ENCODE data around the gene NBL1. TPM values are rescaled to one million over a fixed set of nuclear protein-coding genes. Genes with fewer than 3 reads are reported as not detected.
"Not testable (repeated sequence)": the region's sequence is repeated elsewhere in the genome, so short reads cannot be mapped to it uniquely, and the experiment has no call there.

Gene NBL1
- total RNA-seq, 1 experiment from 2014 or later = 117 TPM

- intact Hi-C loops (cut with micrococcal nuclease) = no loop called here
- ATAC-seq (no peak), DNase-seq (no peak)
- Histone ChIP-seq H3K9me2 (replicated peaks; ENCODE audit: low read length) (no peaks in the 10 kb centered on the region), H3K4me2 (ENCODE audit: low read length) (no peak overlapping the region), H3K36me3 (ENCODE audit: low read depth, low read length) (peaks cover 8% of the 10 kb centered on the region; the same call in 1 of the 2 replicates), H3K27ac (ENCODE audit: low read length) (no peak overlapping the region), H3K9me3 (ENCODE audit: low read length) (no peaks in the 10 kb centered on the region), H4K20me1 (ENCODE audit: low read length) (no peaks in the 10 kb centered on the region), H2AFZ (ENCODE audit: low read length) (no peak overlapping the region), H3F3A (ENCODE audit: low read length, unreplicated experiment) (no peaks in the 10 kb centered on the region), H3K9ac (ENCODE audit: low read length) (no peak overlapping the region), H3K4me3 (ENCODE audit: low read length) (no peak overlapping the region), H3K4me1 (ENCODE audit: insufficient read depth, low read length) (no peaks in the 10 kb centered on the region), H3K79me2 (ENCODE audit: low read length) (no peaks in the 10 kb centered on the region), H3K27me3 (ENCODE audit: low read length) (no peaks in the 10 kb centered on the region)
- ChIA-PET CTCF (interaction anchor here (0.6 kb wide), 1 partner anchor 256 kb away, joined by 4 read pairs; no protein-coding TSS in a partner anchor), POLR2A (ENCODE audit: unreplicated experiment) (interaction anchor here (0.6 to 0.7 kb wide), 2 partner anchors 9 to 11 kb away, joined by 3 to 5 read pairs; no protein-coding TSS in a partner anchor)
- TF ChIP-seq EZH2phosphoT487 (IDR thresholded peaks at IDR 0.05; ENCODE audit: borderline replicate concordance, low read length) (no peak), EZH2 (IDR thresholded peaks at IDR 0.05; ENCODE audit: low read length, unreplicated experiment) (no peak), CTCF (conservative IDR thresholded peaks at IDR 0.05; ENCODE audit: low read depth, low read length) (no peak)
- no TSS peak for BruUV-seq (replicated peaks)
Measured at GRCh38 chr1:19630720-19631395, 13.3 kb upstream of the NBL1 start.

GRCh38 chr1:19632211-19632610, 11.9 kb upstream of the NBL1 start:
- POLR2A ChIA-PET (ENCODE audit: unreplicated experiment) = interaction anchor here (0.6 kb wide), 1 partner anchor 11 kb away, joined by 3 read pairs; no protein-coding TSS in a partner anchor
- Histone ChIP-seq H3K4me1 (ENCODE audit: insufficient read depth, low read length) (no peaks in the 10 kb centered on the region), H2AFZ (ENCODE audit: low read length) (no peak overlapping the region), H3K9ac (ENCODE audit: low read length) (no peak overlapping the region), H3F3A (ENCODE audit: low read length, unreplicated experiment) (no peaks in the 10 kb centered on the region), H3K79me2 (ENCODE audit: low read length) (no peaks in the 10 kb centered on the region), H3K27ac (ENCODE audit: low read length) (no peak overlapping the region), H4K20me1 (ENCODE audit: low read length) (no peaks in the 10 kb centered on the region), H3K4me3 (ENCODE audit: low read length) (no peak overlapping the region), H3K36me3 (ENCODE audit: low read depth, low read length) (0 out of 2 replicates have a peak, but pooled peaks cover under 1% of the 10 kb centered on the region), H3K4me2 (ENCODE audit: low read length) (no peak overlapping the region), H3K9me3 (ENCODE audit: low read length) (no peaks in the 10 kb centered on the region), H3K27me3 (ENCODE audit: low read length) (no peaks in the 10 kb centered on the region), H3K9me2 (replicated peaks; ENCODE audit: low read length) (no peaks in the 10 kb centered on the region)
- CTCF ChIA-PET = no interaction called here
- DNase-seq = no peak
- intact Hi-C loops (cut with micrococcal nuclease) = no loop called here
- no TSS peak for BruUV-seq (replicated peaks)
- no peak for TF ChIP-seq EZH2phosphoT487 (IDR thresholded peaks at IDR 0.05; ENCODE audit: borderline replicate concordance, low read length)
- no peak for TF ChIP-seq EZH2 (IDR thresholded peaks at IDR 0.05; ENCODE audit: low read length, unreplicated experiment)
- TF ChIP-seq CTCF (conservative IDR thresholded peaks at IDR 0.05; ENCODE audit: low read depth, low read length) = no peak
- ATAC-seq = no peak

GRCh38 chr1:19633106-19633505, 11.0 kb upstream of the NBL1 start:
- intact Hi-C loops (cut with micrococcal nuclease) = no loop called here
- ChIA-PET POLR2A (ENCODE audit: unreplicated experiment) (no interaction called here), CTCF (no interaction called here)
- no peaks in the 10 kb centered on the region for H4K20me1 ChIP-seq (ENCODE audit: low read length)
- no peak overlapping the region for H3K4me3 ChIP-seq (ENCODE audit: low read length)
- no peaks in the 10 kb centered on the region for H3F3A ChIP-seq (ENCODE audit: low read length, unreplicated experiment)
- ATAC-seq (no peak), DNase-seq (no peak)
- TF ChIP-seq EZH2phosphoT487 (IDR thresholded peaks at IDR 0.05; ENCODE audit: borderline replicate concordance, low read length) = no peak
- no TSS peak for BruUV-seq (replicated peaks)
- no peaks in the 10 kb centered on the region for H3K27me3 ChIP-seq (ENCODE audit: low read length)
- H3K9me3 ChIP-seq (ENCODE audit: low read length) = no peaks in the 10 kb centered on the region
- H3K9me2 ChIP-seq (replicated peaks; ENCODE audit: low read length) = no peaks in the 10 kb centered on the region
- H3K9ac ChIP-seq (ENCODE audit: low read length) = no peak overlapping the region
- no peak overlapping the region for H2AFZ ChIP-seq (ENCODE audit: low read length)
- H3K4me2 ChIP-seq (ENCODE audit: low read length) = no peak overlapping the region
- H3K27ac ChIP-seq (ENCODE audit: low read length) = no peak overlapping the region
- no peaks in the 10 kb centered on the region for H3K79me2 ChIP-seq (ENCODE audit: low read length)
- no peaks in the 10 kb centered on the region for H3K4me1 ChIP-seq (ENCODE audit: insufficient read depth, low read length)
- no peaks in the 10 kb centered on the region for H3K36me3 ChIP-seq (ENCODE audit: low read depth, low read length)

- H3K27ac ChIP-seq (ENCODE audit: low read length); H3K4me2 ChIP-seq (ENCODE audit: low read length); ATAC-seq; H3F3A ChIP-seq (ENCODE audit: low read length, unreplicated experiment); DNase-seq; H3K4me3 ChIP-seq (ENCODE audit: low read length); CTCF ChIA-PET; H3K9me2 ChIP-seq (replicated peaks; ENCODE audit: low read length); H3K79me2 ChIP-seq (ENCODE audit: low read length); H3K9ac ChIP-seq (ENCODE audit: low read length); intact Hi-C loops (cut with micrococcal nuclease); H3K9me3 ChIP-seq (ENCODE audit: low read length); H4K20me1 ChIP-seq (ENCODE audit: low read length); POLR2A ChIA-PET (ENCODE audit: unreplicated experiment); H3K36me3 ChIP-seq (ENCODE audit: low read depth, low read length); BruUV-seq (replicated peaks); H2AFZ ChIP-seq (ENCODE audit: low read length); H3K27me3 ChIP-seq (ENCODE audit: low read length); H3K4me1 ChIP-seq (ENCODE audit: insufficient read depth, low read length): not testable (repeated sequence)
Measured at GRCh38 chr1:19635064-19635463, 9.0 kb upstream of the NBL1 start.

All from PC-3 (cell line).